CD4-positive, alpha-beta T cell treated with Interleukin-6 at 100 ng/mL for 8 hours (primary cell): ENCODE results near the gene SORBS1.

ENCODE experiments used
- DNase-seq: peaks from one replicate; pipeline ENCODE4 v3.0.0-alpha.2; 2020; ENCODE audit warnings: mixed read lengths, low spot score

The SORBS1 gene

DNA sequence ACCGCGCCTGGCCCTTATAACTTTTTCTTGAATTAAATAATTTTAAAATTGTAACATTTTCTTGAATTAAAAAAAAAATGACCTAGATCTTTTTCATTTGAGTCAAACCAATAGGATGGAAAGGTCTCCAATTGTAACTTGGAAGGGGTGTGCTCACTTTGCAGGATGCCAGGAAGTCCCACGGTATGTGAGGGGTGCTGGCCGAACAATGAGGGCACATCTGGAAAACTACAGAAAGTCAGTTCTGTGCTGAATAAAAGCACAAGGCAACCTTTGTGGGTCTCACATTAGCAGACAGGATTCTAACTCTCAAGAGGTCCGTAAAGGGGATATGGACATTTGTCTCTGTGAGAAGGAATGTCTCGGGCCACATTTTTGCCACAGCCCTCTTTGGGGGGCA is 217.6 kb downstream of the SORBS1 start:
- DNase-seq: no peak

DNA sequence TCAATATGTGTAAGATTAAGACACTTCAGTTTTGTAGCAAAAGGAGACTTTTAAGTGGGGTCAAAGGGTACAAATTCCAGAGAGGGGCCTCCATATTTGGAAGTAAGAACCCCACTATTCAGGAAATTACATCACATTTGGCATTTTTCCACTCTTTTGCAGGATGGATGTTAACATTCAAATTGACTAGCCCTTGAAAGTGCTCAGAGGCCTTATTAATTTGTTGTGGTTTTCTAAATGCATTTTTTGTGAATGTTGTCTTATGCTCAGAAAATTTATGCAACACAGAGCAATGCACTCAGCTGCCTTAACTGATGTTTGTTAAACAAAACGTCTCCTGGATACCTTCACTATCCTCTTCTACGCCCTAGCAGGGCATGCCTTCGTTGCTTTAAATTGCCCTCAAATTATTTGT is 219.4 kb downstream of the SORBS1 start:
- DNase-seq: no peak

DNA sequence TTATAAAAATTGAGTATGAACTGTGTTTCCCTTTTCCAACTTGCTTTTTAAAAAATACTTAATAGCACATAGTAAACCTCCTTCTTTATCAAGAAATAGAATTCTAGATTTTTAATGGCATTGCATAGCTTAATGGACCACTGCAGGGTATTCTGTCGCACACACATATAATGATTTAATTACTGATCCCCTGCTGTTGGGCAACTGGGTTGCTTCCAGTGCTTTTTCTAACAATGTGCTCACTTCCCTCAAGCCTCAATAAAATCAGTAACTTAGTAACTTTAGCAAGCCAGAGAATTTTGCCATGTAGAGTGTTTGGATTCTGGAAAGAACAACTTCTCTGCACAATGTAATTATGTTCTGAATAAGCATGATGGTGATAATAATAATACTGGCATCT is 221.3 kb downstream of the SORBS1 start:
- no peak for DNase-seq

DNA sequence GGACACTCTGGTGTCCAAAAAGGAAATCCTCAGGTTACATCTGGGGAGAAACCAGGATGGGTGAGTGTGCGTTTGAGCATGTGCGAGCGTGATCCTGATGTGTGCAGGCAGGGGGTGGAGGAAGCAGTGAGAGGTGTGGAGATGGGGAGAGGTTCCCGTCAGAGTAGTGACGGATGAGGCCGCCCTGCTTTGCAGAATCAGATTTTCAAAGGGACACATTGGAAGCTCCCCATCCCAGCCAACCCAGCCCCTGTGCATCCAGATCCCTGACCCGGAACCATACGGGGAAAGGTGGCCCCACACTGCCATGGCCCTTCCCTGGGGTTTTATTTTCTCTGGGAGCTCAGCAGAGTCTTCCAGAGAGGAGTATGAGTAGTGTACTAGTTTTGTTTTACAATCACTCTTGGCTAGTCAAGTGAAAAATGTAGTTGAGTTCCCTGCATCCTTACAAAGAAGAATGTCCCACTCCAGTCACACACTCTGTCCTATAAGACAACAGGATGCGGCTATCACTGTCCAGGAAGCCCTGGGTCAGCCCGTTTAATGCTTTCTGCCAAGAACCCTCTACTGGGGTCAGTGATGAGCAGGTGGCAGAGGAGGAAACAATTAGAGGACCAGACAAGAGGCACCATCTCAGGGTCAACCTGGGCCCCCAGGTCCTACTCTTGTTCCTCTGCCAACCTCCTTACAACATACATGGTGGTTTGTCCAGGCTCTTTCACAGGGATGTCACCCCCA is 223.6 kb downstream of the SORBS1 start:
- no peak for DNase-seq

DNA sequence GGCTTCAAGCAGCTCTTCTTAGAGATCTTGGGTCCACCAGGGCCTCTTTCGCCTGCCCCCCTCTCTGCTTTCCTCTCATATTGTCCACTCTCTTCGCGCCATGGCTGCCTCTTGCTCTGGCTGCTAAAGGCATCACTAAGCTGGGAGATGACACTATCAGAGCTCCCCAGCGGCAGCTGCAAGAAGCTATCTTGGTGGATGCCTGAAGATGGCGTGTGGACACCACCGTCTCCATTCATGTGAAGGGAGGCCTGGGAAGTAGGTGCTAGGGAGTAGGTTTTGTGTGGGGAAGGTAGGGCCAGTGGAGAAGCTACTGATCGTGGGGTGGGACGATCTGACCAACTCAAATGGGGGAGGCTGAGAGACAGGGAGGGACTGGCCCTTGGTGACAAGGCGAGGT is 224.5 kb downstream of the SORBS1 start:
- DNase-seq: no peak

DNA sequence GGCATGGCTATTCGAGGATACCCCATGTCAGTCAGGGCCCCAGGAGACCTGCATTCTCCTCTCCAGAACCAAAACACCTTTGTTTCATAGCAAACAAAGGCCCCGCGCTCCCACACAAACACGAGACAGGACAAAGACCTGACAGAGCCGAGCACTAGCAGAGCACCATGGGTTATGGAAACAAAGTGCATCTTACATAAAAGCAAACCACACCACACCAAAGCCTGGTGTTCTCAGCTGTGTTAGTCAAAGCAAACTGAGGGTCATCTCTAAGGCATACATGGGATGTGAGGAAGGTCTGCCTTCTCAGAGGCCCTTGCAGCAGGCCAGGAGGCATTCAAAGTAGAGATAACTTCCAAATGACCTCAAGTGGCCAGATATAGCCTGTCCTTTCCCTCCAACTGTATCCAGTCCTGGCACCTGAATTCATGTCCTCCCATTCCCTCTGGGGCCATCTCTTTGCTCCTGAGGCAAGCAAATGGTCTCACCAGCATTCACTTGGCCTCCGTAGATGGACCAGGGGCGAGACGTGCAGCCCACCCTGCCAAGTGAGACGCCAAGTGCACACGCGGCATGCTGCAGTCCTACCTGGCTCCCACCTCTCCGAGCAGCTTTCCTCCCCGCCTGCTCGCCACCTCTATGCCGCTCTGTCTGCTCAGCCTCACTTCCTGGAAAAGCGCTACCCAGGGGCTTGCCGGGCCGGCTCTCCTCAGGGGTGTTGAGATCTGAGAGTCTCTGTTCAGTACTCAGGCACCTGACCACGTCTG is 225.1 kb downstream of the SORBS1 start:
- DNase-seq: no peak

DNA sequence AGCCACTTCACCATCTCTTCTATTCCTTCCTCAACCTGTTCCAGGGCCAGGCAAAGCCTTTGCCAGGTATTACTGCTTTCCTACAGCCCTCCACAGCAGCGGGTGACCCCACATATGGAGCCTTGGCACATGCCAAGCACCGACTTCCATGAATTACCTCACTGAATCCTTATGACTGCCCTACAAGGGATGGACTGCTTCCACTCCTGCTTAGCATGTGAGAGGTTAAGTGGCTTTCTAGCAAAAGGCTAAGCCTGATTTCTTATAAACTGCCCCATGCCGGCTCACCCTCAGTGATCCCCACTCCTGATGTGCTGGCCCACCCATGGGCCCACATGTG is 226.4 kb downstream of the SORBS1 start:
- DNase-seq: no peak

DNA sequence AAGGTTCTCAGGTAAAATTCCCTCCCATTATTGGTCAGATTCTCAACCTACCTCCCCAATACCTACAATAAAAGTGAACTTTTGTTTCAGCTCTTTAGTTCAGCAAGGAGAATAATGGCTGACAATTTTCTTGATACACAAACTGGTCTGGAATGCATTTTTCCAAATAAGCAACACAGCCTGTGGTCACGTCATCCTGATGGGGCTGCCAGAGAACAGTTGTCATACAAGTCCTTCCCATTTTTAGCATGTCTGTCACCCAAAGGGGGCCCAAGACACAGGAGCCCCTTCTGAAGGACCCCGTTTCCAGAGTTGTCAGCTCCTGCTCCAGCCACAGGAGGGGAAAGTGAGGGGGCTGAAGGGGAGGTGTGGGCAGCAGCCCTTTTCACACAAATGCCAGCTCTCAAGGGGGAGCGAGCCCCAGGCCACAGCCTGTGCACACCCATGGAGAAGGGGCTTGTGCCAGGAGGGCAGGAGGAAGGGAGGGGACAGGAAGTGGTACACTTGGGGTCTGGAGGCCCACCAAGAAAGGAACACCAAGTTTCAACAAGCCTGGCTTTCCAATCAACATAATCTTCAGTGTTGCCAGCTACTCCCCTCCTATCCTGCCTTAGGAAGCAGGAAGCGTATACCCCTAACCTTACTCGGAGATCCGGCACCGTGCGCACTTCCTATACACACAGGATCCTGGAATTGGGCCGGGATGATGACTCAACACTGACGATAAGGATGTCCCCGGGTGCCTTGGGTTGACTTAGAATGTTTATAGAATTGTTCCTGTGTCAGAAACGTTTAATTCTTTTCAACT is 227.0 kb downstream of the SORBS1 start:
- DNase-seq: no peak

DNA sequence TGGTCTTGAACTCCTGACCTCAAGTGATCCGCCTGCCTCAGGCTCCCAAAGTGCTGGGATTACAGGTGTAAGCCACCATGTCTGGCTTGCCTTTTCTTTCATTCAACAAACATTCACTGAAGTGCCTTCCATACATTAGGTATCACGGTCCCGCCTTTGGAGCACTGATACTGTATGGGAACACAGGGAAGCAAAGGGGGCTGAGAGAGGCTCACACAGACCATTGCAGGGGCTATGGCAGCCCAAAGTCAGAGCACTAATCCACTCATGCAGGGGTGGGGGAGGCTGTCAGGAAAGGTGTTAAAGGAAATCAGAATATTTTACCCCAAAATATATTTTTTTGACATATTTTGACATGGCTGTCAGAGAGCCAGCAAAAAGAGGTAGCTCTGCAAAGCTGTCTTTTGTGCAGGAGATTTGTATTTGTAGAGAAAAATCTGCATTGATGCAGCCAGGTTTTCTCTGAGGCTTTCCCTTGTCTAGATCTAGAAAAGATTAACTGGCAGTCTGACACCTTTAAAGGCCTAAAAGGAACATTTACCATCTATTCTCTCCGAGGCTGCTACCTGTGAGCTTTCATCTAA is 228.4 kb downstream of the SORBS1 start:
- no peak for DNase-seq

DNA sequence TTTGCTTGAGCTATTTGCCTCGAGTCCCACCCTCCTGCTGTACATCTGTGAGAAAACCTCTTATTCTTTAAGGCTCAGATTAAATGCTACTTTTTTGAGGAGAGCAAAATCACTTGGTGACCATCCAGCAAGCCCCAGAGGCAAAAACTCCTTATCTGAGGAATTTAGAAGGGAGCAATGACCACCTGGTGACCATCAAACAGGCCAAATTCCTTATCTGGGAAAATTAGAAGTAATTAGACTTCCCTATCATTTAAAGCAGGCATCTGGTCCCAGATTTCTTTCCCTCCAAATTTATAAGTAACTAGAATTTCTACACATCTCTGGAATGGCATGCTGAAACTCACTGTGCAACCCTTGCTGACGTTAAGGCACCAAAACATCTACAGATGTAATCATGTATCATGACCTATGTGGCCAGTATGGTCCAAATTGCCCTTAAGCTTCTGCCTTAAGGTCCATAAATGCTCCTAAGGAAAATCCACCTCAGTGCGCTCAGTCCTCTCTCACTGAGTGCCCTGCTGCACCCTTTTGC is 229.5 kb downstream of the SORBS1 start:
- DNase-seq: no peak

DNA sequence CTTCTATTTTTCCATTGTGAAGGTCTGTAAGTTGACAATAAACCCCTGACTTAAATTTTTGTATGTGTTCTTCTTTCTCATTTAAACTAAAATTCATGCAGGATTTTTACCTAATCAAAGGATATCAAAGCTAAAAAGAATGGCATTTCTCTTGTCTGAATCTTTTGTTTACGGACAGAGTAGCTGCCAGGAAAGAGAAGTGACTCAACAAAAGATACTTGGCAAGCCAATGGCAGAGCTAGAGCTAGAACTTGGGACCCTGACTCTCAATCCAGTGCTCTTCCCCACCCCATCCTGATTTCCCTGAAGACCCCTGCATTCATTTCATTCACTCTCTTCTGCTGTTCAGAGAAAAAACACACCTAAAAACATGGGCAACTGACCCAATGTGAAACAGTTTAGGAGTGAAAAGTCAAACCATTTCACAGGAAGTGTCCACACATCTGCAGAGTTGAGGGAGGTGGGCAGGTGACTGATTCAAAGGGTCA is 230.2 kb downstream of the SORBS1 start:
- no peak for DNase-seq

DNA sequence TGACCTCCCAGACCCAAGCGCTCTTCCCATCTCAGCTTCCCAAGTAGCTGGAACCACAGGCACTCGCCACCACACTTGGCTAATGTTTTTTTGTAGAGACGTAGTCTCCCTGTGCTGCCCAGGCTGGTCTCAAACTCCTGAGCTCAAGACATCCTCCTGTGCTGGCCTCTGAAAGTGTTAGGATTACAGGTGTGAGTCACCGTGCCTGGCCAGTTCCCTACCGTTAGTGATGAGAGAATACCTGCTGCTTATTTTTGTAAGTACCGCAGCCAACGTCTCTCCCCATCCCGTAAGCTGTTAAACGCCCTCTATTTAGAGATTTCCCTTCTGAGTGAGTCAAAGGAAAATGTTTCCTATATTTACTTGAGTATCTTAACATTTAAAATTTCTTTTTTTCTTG is 231.9 kb downstream of the SORBS1 start:
- no peak for DNase-seq

DNA sequence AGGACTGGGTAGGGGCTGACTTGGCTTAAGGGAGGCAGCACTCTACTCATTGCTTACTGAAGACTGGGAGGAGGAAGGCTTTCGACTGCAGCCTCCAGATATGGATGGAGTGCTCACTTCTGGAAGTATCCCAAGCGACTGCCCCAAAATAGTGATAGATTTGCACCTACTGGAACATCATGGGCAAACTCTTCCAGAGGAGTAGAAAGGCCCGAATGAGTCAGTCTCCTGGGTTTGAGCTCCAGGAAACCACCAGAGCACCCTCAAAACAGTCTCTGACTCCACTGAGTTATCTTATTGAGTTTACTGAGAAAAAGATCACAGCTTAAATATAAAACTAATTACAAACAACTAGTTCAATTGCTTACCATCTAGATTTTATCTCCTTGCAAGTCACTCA is 233.2 kb downstream of the SORBS1 start:
- DNase-seq: no peak

DNA sequence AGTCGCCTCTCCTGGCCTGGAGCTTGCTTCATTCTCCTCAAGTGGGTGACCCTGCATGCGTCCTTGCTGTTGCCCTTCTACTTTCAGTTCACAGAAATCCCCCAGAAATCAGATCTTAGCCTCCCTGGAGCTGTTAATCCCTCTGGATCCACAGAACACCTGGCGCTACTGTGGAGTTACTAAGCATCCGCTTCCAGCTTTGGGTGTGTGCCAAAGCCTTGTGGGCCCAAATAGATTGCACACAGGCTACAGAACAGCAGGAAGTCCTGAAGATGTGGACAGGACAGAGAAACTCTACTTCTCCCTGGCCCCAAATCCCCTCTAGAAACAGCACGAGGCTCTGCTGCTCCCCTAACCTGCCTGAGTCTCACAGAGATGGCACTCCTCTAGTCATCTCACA is 233.8 kb downstream of the SORBS1 start:
- DNase-seq: no peak

DNA sequence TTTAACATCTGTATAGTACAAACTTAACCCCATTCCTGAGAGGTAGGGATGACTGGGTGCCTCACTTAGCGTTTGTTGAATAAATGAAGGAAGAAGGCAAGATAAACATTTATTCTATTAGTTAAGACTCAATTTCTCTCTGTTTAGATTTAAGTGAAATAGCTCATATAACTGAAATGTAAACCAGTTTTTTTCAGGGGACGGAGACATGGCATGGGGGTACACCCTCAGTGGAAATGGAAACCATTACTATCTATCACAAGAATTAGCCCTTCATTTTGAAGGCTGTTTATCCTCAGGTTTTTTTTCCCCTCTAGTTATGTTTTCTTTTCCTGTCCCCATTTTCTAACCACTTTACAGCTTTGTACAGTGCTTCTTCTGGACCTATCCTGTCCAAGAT is 234.8 kb downstream of the SORBS1 start:
- DNase-seq: no peak

DNA sequence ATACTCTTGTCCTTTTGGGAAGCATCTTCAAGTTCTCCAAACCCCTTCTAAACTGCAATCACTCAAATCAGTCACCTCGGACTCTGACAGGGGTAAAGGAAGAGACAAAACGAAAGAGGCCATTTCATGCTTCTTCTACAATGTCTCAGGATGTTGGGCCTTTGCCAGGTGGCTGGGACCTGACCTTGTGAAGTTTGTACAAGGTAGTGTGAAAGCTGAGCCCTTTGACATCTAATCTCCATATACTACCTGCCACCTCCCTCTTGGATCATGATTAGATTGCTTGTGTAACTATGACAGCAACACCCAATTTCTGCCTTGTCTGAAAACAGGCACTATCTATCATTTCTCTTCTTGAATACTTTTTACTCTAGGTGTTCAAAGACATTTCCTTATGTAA is 235.3 kb downstream of the SORBS1 start:
- no peak for DNase-seq

DNA sequence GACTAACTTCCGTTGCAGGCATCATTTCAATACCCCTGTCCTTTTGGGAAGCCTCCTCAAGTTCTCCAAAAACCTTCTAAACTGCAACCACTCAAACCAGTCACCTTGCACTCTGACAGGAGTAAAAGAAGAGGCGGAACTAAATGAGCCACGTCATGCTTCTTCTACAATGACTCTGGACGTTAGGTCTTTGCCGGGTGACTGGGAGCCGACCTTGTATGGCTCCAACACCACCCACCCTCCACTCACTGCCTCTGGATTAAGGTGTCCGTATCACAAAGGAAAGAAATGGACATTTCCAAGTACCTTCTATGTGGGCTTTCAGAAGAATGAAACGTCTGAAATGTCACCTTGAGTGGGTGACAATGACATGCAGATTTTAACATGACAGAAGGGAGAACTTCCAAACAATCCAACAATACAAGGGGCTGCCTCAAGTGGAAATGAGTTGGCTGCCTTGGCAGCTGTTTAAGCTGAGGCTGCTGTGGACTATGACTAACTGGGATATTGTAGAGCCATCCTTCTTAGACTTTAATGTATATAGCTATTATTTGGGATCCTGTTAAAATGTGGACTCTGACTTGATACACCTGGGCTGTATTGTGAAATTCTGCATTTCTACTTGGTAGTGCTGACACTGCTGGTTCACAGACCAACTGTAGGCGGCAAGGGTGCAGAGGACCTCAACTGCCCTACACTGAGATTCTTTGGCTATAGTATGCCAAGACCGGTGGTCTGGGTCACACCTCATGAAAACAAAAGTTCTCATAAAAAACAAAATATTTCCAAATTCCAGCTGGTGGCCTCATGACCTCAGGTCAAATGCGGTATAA is 236.5 kb downstream of the SORBS1 start:
- no peak for DNase-seq

DNA sequence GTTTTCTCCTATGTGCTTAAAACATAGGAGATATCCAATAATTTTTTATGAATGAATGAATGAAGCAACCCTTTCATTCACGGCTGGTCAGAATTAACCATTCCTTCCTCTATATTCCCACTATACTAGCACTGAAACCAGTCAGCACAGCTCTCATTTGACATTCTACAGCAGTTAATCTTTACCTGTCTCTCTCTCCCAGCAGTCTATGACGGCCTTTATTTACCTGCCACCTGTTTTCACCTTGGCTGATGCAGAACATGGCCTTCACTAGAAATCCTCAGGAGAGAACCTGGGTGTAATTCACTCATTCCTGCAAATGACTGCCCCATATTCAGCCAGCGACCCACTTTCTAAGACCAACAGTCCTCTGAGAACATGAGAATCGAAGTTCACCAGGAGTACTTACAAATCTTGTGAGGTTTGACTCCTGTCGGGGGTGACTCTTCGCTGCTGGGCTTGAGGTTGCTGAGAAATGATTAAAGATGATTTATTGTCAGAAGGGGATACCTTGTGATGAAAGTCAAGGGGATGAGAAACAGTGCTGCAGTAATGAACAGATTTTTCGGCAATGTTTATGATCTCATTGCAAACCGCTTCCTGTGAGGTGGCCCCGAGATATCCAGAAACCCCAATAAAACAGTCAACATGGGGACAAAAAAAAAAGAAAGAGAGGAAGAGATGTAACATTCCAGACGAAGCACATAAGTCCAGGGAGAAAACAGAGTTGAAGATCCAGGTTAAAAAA is 239.4 kb downstream of the SORBS1 start:
- no peak for DNase-seq

DNA sequence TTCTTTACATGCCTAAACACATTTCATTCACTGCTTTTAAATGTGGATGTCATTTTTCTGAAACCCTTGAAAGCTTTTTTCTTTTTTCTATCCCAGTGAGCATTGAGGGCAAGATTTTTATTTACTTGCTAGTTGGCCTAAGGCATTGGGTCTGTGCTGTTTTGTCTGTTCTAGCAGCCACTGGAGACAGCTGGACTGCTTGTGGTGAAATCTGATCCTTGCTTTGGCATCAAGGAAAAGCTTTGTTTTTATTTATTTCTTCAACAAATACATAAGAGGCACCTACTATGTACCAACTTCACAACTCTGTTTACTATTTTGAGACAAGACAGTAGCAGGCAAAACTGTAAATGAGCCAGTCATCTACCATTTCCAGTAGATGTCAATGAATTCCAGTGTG is 241.9 kb downstream of the SORBS1 start:
- no peak for DNase-seq

DNA sequence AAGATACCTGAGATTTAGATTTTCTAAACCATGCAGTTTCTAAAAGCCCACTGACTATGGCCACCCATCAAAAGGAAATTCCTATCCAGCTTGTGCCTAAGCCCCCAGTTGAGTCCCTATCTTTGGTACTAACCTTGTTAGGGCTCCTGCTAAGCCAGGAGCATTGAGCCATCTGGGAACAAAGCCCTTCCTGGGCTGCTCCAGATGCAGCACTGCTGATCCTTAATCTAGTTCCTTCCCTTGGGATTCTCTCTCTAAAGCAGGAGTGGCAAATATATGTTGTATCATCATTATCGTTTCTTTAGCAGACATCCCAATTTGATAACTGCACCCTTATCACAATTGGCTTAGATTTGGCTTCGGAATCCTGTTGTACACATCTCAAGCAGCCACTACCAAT is 245.7 kb downstream of the SORBS1 start:
- DNase-seq: no peak
